ENCODE results near the gene R3HDM2. TPM values are rescaled to one million over a fixed set of nuclear protein-coding genes. Genes with fewer than 3 reads are reported as not detected.
A peak's percentile ranks its signal among the peaks of the same experiment; 100 is the strongest.

Gene R3HDM2
- total RNA-seq, 1 experiment from 2014 or later = 45.4 TPM

- POLR2A ChIA-PET = interaction anchor here (3.5 kb wide), 1 partner anchor 8 kb away, joined by 16 read pairs; the partner anchor contains the start of gene SHMT2
- CTCF ChIA-PET = interaction anchor here (0.6 to 3.3 kb wide), 7 partner anchors 8 to 217 kb away, joined by 3 to 38 read pairs (median 5); partner anchors contain the start of genes INHBE, NEMP1 and SHMT2
- Histone ChIP-seq H3K9ac (ENCODE audit: low read length) (no peak overlapping the region), H3K79me2 (ENCODE audit: insufficient read depth, low read length) (no peaks in the 10 kb centered on the region; the same call in 1 of the 2 replicates), H3K4me3 (replicated peaks in 1 of 2; ENCODE audit: low read depth in 1 of 2, low read length in 2 of 2) (no peak overlapping the region), H2AFZ (ENCODE audit: low read depth, low read length, poor library complexity, severe bottlenecking) (no peak overlapping the region), H3K9me2 (ENCODE audit: insufficient read depth) (no peaks in the 10 kb centered on the region), H3K9me3 (ENCODE audit: control insufficient read depth in 1 of 2, insufficient read depth in 1 of 2, low read depth in 1 of 2, low read length in 2 of 2) (no peaks in the 10 kb centered on the region), H4K20me1 (ENCODE audit: insufficient read depth) (no peaks in the 10 kb centered on the region), H3K4me1 (ENCODE audit: control insufficient read depth in 1 of 2, insufficient read depth in 2 of 2, low read length in 2 of 2) (peaks cover 20 to 34% of the 10 kb centered on the region in 2 experiments), H3K4me2 (ENCODE audit: low read length) (peak overlapping the region; percentile 77), H3K27ac (ENCODE audit: low read depth, low read length) (no peak overlapping the region), H3K27me3 (ENCODE audit: insufficient read depth, low read length) (peaks cover 4% of the 10 kb centered on the region; the same call in 1 of the 2 replicates), H3K36me3 (ENCODE audit: control insufficient read depth in 1 of 2, insufficient read depth in 2 of 2, low read length in 2 of 2) (peaks cover 8 to 10% of the 10 kb centered on the region in 2 experiments)
- ATAC-seq = no peak
- no peak for DNase-seq (ENCODE audit: low read depth, low spot score)
- BruUV-seq (replicated peaks) = no TSS peak
- RAD21 ChIA-PET (ENCODE audit: low non-redundant PET in 1 of 2, low total read pairs in 2 of 2, uncharacterized antibody in 2 of 2, unreplicated experiment in 2 of 2) = no interaction called here
- intact Hi-C loops (cut with micrococcal nuclease) = no loop called here
- TF ChIP-seq SRF (IDR thresholded peaks at IDR 0.05; ENCODE audit: low read depth) (no peak), ZNF274 (IDR thresholded peaks at IDR 0.05; ENCODE audit: low read depth, low read length) (no peak), MAX (IDR thresholded peaks at IDR 0.05) (no peak), TCF7L2 (IDR thresholded peaks at IDR 0.05; ENCODE audit: borderline replicate concordance, extremely low read depth, insufficient read depth, insufficient read length) (no peak), SP1 (IDR thresholded peaks at IDR 0.05; ENCODE audit: low read depth) (no peak), EZH2phosphoT487 (IDR thresholded peaks at IDR 0.05; ENCODE audit: borderline replicate concordance) (no peak), REST (IDR thresholded peaks at IDR 0.05; ENCODE audit: low read depth) (no peak), CEBPB (IDR thresholded peaks at IDR 0.05; ENCODE audit: low read depth) (no peak), EGR1 (IDR thresholded peaks at IDR 0.05; ENCODE audit: low read depth) (no peak), CBX3 (IDR thresholded peaks at IDR 0.05; ENCODE audit: low read depth) (no peak), JUND (IDR thresholded peaks at IDR 0.05) (no peak), FOSL1 (IDR thresholded peaks at IDR 0.05; ENCODE audit: low read depth) (no peak), POLR2A (IDR thresholded peaks at IDR 0.05; ENCODE audit: borderline replicate concordance, extremely low read depth, insufficient read depth, insufficient read length) (no peak), ELF1 (IDR thresholded peaks at IDR 0.05; ENCODE audit: borderline replicate concordance, low read depth) (no peak), CTCF (IDR thresholded peaks at IDR 0.05 in 2 of 3, conservative IDR thresholded peaks at IDR 0.05 in 1 of 3; ENCODE audit: borderline replicate concordance in 1 of 3, insufficient read depth in 1 of 3, low read depth in 2 of 3, low read length in 2 of 3) (no peak), YY1 (IDR thresholded peaks at IDR 0.05; ENCODE audit: extremely low read depth, insufficient replicate concordance, low read depth, low read length) (no peak), EZH2 (IDR thresholded peaks at IDR 0.05) (no peak)
Measured at GRCh38 chr12:57237932-57238853, 192.7 kb downstream of the R3HDM2 start.

Data from HCT116 (cell line).